ENCODE measurements around the gene KLRF1.

The KLRF1 gene

GRCh38 chr12:9784326-9784725, 43.0 kb upstream of the KLRF1 start:
- H3K14ac ChIP-seq (ENCODE audit: low read length): no peak overlapping the region
- H2BK5ac ChIP-seq (ENCODE audit: low read length): no peak overlapping the region
- no peak overlapping the region for H3K4me3 ChIP-seq (ENCODE audit: low read length in 2 of 2)
- H2BK120ac ChIP-seq (ENCODE audit: low read depth, low read length): no peak overlapping the region
- H3K36me3 ChIP-seq (replicated peaks in 1 of 2; ENCODE audit: control insufficient read depth in 2 of 2, insufficient read depth in 2 of 2, low read length in 2 of 2): no peaks in the 10 kb centered on the region
- no peak overlapping the region for H3K4me2 ChIP-seq (ENCODE audit: insufficient read depth, low read length, poor library complexity, severe bottlenecking)
- H2AFZ ChIP-seq (ENCODE audit: low read length): no peak overlapping the region
- H3K27me3 ChIP-seq (ENCODE audit: control insufficient read depth in 3 of 3, insufficient read depth in 3 of 3, low read depth in 1 of 3, low read length in 3 of 3): no peaks in the 10 kb centered on the region
- no peak for DNase-seq (ENCODE audit: low spot score)
- no peaks in the 10 kb centered on the region for H3K79me1 ChIP-seq (ENCODE audit: low read depth, low read length)
- no peak overlapping the region for H2BK15ac ChIP-seq (ENCODE audit: low read length)
- H3K9me3 ChIP-seq (replicated peaks in 1 of 2; ENCODE audit: control insufficient read depth in 2 of 2, insufficient read depth in 1 of 2, low read depth in 1 of 2, low read length in 2 of 2): no peaks in the 10 kb centered on the region
- H3K23ac ChIP-seq (ENCODE audit: low read depth, low read length, poor library complexity): no peak overlapping the region
- no peak overlapping the region for H4K91ac ChIP-seq (ENCODE audit: low read depth, low read length, poor library complexity)
- H3K9ac ChIP-seq (ENCODE audit: low read depth, low read length, poor library complexity): no peak overlapping the region
- no peak overlapping the region for H3K4ac ChIP-seq (ENCODE audit: low read length)
- no peak overlapping the region for H3K27ac ChIP-seq (replicated peaks; ENCODE audit: low read length)
- WGBS, 2 donors (ENCODE audit: extremely low coverage in 2 of 2, insufficient read length in 2 of 2, insufficient replicate concordance in 1 of 2): no CpG with 5 or more reads among the region's 2 CpGs
- H3K18ac ChIP-seq (ENCODE audit: low read length): no peak overlapping the region
- H4K8ac ChIP-seq (ENCODE audit: low read depth, low read length): no peak overlapping the region
- no peaks in the 10 kb centered on the region for H3K4me1 ChIP-seq (ENCODE audit: control insufficient read depth in 2 of 2, insufficient read depth in 1 of 2, low read depth in 1 of 2, low read length in 2 of 2)
- H2BK12ac ChIP-seq (ENCODE audit: low read length): no peak overlapping the region
- no peak overlapping the region for H2AK5ac ChIP-seq (ENCODE audit: low read depth, low read length)

- Histone ChIP-seq H3K9ac (ENCODE audit: low read depth, low read length, poor library complexity) (no peak overlapping the region), H4K8ac (ENCODE audit: low read depth, low read length) (no peak overlapping the region), H3K36me3 (replicated peaks in 1 of 2; ENCODE audit: control insufficient read depth in 2 of 2, insufficient read depth in 2 of 2, low read length in 2 of 2) (no peaks in the 10 kb centered on the region), H2AFZ (ENCODE audit: low read length) (no peak overlapping the region), H2BK5ac (ENCODE audit: low read length) (no peak overlapping the region), H3K14ac (ENCODE audit: low read length) (no peak overlapping the region), H3K18ac (ENCODE audit: low read length) (no peak overlapping the region), H2BK120ac (ENCODE audit: low read depth, low read length) (no peak overlapping the region), H3K4me1 (ENCODE audit: control insufficient read depth in 2 of 2, insufficient read depth in 1 of 2, low read depth in 1 of 2, low read length in 2 of 2) (no peaks in the 10 kb centered on the region), H2BK15ac (ENCODE audit: low read length) (no peak overlapping the region), H3K27me3 (ENCODE audit: control insufficient read depth in 3 of 3, insufficient read depth in 3 of 3, low read depth in 1 of 3, low read length in 3 of 3) (no peaks in the 10 kb centered on the region), H3K4ac (ENCODE audit: low read length) (no peak overlapping the region), H2AK5ac (ENCODE audit: low read depth, low read length) (no peak overlapping the region), H3K9me3 (replicated peaks in 1 of 2; ENCODE audit: control insufficient read depth in 2 of 2, insufficient read depth in 1 of 2, low read depth in 1 of 2, low read length in 2 of 2) (no peaks in the 10 kb centered on the region), H3K23ac (ENCODE audit: low read depth, low read length, poor library complexity) (no peak overlapping the region), H3K4me2 (ENCODE audit: insufficient read depth, low read length, poor library complexity, severe bottlenecking) (no peak overlapping the region), H3K4me3 (ENCODE audit: low read length in 2 of 2) (no peak overlapping the region), H2BK12ac (ENCODE audit: low read length) (no peak overlapping the region), H4K91ac (ENCODE audit: low read depth, low read length, poor library complexity) (no peak overlapping the region), H3K79me1 (ENCODE audit: low read depth, low read length) (no peaks in the 10 kb centered on the region), H3K27ac (replicated peaks; ENCODE audit: low read length) (no peak overlapping the region)
- DNase-seq (ENCODE audit: low spot score): no peak
- no CpG with 5 or more reads among the region's 3 CpGs for WGBS, 2 donors (ENCODE audit: extremely low coverage in 2 of 2, insufficient read length in 2 of 2, insufficient replicate concordance in 1 of 2)
Observed at GRCh38 chr12:9784816-9785215, 42.5 kb upstream of the KLRF1 start.

GRCh38 chr12:9786726-9787717, 40.3 kb upstream of the KLRF1 start:
- no peak overlapping the region for H3K4me3 ChIP-seq (ENCODE audit: low read length in 2 of 2)
- H3K9me3 ChIP-seq (replicated peaks in 1 of 2; ENCODE audit: control insufficient read depth in 2 of 2, insufficient read depth in 1 of 2, low read depth in 1 of 2, low read length in 2 of 2): no peaks in the 10 kb centered on the region
- H3K23ac ChIP-seq (ENCODE audit: low read depth, low read length, poor library complexity): no peak overlapping the region
- H2AK5ac ChIP-seq (ENCODE audit: low read depth, low read length): no peak overlapping the region
- H4K91ac ChIP-seq (ENCODE audit: low read depth, low read length, poor library complexity): no peak overlapping the region
- H2BK12ac ChIP-seq (ENCODE audit: low read length): no peak overlapping the region
- no peak overlapping the region for H4K8ac ChIP-seq (ENCODE audit: low read depth, low read length)
- no peak overlapping the region for H3K14ac ChIP-seq (ENCODE audit: low read length)
- no peaks in the 10 kb centered on the region for H3K79me1 ChIP-seq (ENCODE audit: low read depth, low read length)
- no peak overlapping the region for H2BK15ac ChIP-seq (ENCODE audit: low read length)
- no peak overlapping the region for H3K9ac ChIP-seq (ENCODE audit: low read depth, low read length, poor library complexity)
- no peak overlapping the region for H3K4ac ChIP-seq (ENCODE audit: low read length)
- WGBS, 2 donors (ENCODE audit: extremely low coverage in 2 of 2, insufficient read length in 2 of 2, insufficient replicate concordance in 1 of 2): no CpG with 5 or more reads among the region's 6 CpGs
- H2BK120ac ChIP-seq (ENCODE audit: low read depth, low read length): no peak overlapping the region
- no peaks in the 10 kb centered on the region for H3K4me1 ChIP-seq (ENCODE audit: control insufficient read depth in 2 of 2, insufficient read depth in 1 of 2, low read depth in 1 of 2, low read length in 2 of 2)
- H2AFZ ChIP-seq (ENCODE audit: low read length): no peak overlapping the region
- H3K27ac ChIP-seq (replicated peaks; ENCODE audit: low read length): no peak overlapping the region
- no peaks in the 10 kb centered on the region for H3K27me3 ChIP-seq (ENCODE audit: control insufficient read depth in 3 of 3, insufficient read depth in 3 of 3, low read depth in 1 of 3, low read length in 3 of 3)
- no peak overlapping the region for H3K18ac ChIP-seq (ENCODE audit: low read length)
- no peak overlapping the region for H3K4me2 ChIP-seq (ENCODE audit: insufficient read depth, low read length, poor library complexity, severe bottlenecking)
- no peak overlapping the region for H2BK5ac ChIP-seq (ENCODE audit: low read length)
- no peak for DNase-seq (ENCODE audit: low spot score)
- no peaks in the 10 kb centered on the region for H3K36me3 ChIP-seq (replicated peaks in 1 of 2; ENCODE audit: control insufficient read depth in 2 of 2, insufficient read depth in 2 of 2, low read length in 2 of 2)

GRCh38 chr12:9792185-9792900, 34.9 kb upstream of the KLRF1 start:
- Histone ChIP-seq H3K4me1 (ENCODE audit: control insufficient read depth in 2 of 2, insufficient read depth in 1 of 2, low read depth in 1 of 2, low read length in 2 of 2) (no peaks in the 10 kb centered on the region), H3K9me3 (replicated peaks in 1 of 2; ENCODE audit: control insufficient read depth in 2 of 2, insufficient read depth in 1 of 2, low read depth in 1 of 2, low read length in 2 of 2) (no peaks in the 10 kb centered on the region), H3K14ac (ENCODE audit: low read length) (no peak overlapping the region), H2BK15ac (ENCODE audit: low read length) (no peak overlapping the region), H3K9ac (ENCODE audit: low read depth, low read length, poor library complexity) (no peak overlapping the region), H3K23ac (ENCODE audit: low read depth, low read length, poor library complexity) (no peak overlapping the region), H2BK5ac (ENCODE audit: low read length) (no peak overlapping the region), H3K27me3 (ENCODE audit: control insufficient read depth in 3 of 3, insufficient read depth in 3 of 3, low read depth in 1 of 3, low read length in 3 of 3) (no peaks in the 10 kb centered on the region), H3K27ac (replicated peaks; ENCODE audit: low read length) (no peak overlapping the region), H2AK5ac (ENCODE audit: low read depth, low read length) (no peak overlapping the region), H3K4ac (ENCODE audit: low read length) (no peak overlapping the region), H4K8ac (ENCODE audit: low read depth, low read length) (no peak overlapping the region), H3K4me3 (ENCODE audit: low read length in 2 of 2) (no peak overlapping the region), H2BK120ac (ENCODE audit: low read depth, low read length) (no peak overlapping the region), H3K79me1 (ENCODE audit: low read depth, low read length) (no peaks in the 10 kb centered on the region), H3K36me3 (replicated peaks in 1 of 2; ENCODE audit: control insufficient read depth in 2 of 2, insufficient read depth in 2 of 2, low read length in 2 of 2) (no peaks in the 10 kb centered on the region), H3K18ac (ENCODE audit: low read length) (no peak overlapping the region), H2BK12ac (ENCODE audit: low read length) (no peak overlapping the region), H3K4me2 (ENCODE audit: insufficient read depth, low read length, poor library complexity, severe bottlenecking) (no peak overlapping the region), H2AFZ (ENCODE audit: low read length) (no peak overlapping the region), H4K91ac (ENCODE audit: low read depth, low read length, poor library complexity) (no peak overlapping the region)
- no CpG with 5 or more reads among the region's 2 CpGs for WGBS, 2 donors (ENCODE audit: extremely low coverage in 2 of 2, insufficient read length in 2 of 2, insufficient replicate concordance in 1 of 2)
- DNase-seq (ENCODE audit: low spot score): no peak
